ENCODE measurements around the gene LSM2.

LSM2 gene

GRCh38 chr6:31784098-31784925, 22.5 kb downstream of the LSM2 start:
- H3K27me3 ChIP-seq (ENCODE audit: insufficient read depth, low read depth): no peaks in the 10 kb centered on the region
- H3K4me1 ChIP-seq (ENCODE audit: low read depth, poor library complexity, severe bottlenecking): peaks cover 23% of the 10 kb centered on the region
- H3K9ac ChIP-seq: no peak overlapping the region
- no peak overlapping the region for H2AFZ ChIP-seq (ENCODE audit: low read depth)
- peaks cover 11% of the 10 kb centered on the region; the same call in 1 of the 2 replicates for H3K36me3 ChIP-seq (ENCODE audit: insufficient read depth)
- no peak overlapping the region for H3K4me2 ChIP-seq
- no peaks in the 10 kb centered on the region for H4K20me1 ChIP-seq (ENCODE audit: insufficient read depth)
- no peak overlapping the region for H3K27ac ChIP-seq
- no peak overlapping the region for H3K4me3 ChIP-seq (IDR thresholded peaks at IDR 0.05; ENCODE audit: insufficient read depth, low read depth, low read length)
- H3K79me2 ChIP-seq (ENCODE audit: insufficient read depth, low read depth): no peaks in the 10 kb centered on the region
- TF ChIP-seq, protein P1, sequence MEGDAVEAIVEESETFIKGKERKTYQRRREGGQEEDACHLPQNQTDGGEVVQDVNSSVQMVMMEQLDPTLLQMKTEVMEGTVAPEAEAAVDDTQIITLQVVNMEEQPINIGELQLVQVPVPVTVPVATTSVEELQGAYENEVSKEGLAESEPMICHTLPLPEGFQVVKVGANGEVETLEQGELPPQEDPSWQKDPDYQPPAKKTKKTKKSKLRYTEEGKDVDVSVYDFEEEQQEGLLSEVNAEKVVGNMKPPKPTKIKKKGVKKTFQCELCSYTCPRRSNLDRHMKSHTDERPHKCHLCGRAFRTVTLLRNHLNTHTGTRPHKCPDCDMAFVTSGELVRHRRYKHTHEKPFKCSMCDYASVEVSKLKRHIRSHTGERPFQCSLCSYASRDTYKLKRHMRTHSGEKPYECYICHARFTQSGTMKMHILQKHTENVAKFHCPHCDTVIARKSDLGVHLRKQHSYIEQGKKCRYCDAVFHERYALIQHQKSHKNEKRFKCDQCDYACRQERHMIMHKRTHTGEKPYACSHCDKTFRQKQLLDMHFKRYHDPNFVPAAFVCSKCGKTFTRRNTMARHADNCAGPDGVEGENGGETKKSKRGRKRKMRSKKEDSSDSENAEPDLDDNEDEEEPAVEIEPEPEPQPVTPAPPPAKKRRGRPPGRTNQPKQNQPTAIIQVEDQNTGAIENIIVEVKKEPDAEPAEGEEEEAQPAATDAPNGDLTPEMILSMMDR (conservative IDR thresholded peaks at IDR 0.05; ENCODE audit: low read depth, low read length): no peak

DNA sequence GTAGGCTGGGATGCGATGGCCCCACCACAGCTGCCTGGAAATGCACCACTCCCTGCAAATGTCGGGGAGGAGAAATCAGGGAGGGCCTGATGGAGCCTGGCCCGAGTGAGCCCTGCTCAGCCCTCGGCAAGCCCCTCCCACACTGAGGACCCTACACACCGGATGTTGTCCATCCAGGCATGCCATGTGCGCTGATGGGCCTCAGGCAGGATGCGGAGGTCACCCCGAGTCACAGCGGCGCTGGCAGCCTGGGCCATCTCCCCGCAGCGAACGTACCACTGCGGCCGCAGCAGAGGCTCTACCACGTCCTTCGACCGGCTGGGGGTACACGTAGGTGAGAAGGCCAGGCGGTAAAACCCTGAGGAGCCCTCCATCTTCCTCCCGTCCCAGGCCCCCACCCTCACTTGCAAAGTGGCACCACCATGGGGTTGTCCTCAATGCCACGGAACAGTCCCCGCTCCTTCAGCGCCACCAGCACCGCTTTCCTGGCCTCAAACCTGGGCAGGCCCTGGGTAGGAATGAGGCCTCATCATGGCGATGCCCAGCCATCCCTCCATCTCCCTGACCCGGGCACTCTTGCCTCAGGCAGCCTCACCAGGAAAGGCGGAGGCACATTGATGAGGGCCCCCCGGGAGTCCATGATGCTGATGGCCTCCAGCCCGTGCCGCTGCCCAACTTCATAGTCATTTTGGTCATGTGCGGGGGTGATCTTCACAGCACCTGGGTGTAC, 24.5 kb downstream of the LSM2 start:
- Histone ChIP-seq H2AFZ (ENCODE audit: low read depth) (no peak overlapping the region), H3K27me3 (ENCODE audit: insufficient read depth, low read depth) (no peaks in the 10 kb centered on the region), H3K4me3 (IDR thresholded peaks at IDR 0.05; ENCODE audit: insufficient read depth, low read depth, low read length) (no peak overlapping the region), H4K20me1 (ENCODE audit: insufficient read depth) (no peaks in the 10 kb centered on the region), H3K27ac (no peak overlapping the region), H3K4me2 (no peak overlapping the region), H3K4me1 (ENCODE audit: low read depth, poor library complexity, severe bottlenecking) (peaks cover 20% of the 10 kb centered on the region), H3K79me2 (ENCODE audit: insufficient read depth, low read depth) (no peaks in the 10 kb centered on the region), H3K36me3 (ENCODE audit: insufficient read depth) (peaks cover 11% of the 10 kb centered on the region; the same call in 1 of the 2 replicates), H3K9ac (no peak overlapping the region)
- TF ChIP-seq, protein P1 (conservative IDR thresholded peaks at IDR 0.05; ENCODE audit: low read depth, low read length): no peak

DNA sequence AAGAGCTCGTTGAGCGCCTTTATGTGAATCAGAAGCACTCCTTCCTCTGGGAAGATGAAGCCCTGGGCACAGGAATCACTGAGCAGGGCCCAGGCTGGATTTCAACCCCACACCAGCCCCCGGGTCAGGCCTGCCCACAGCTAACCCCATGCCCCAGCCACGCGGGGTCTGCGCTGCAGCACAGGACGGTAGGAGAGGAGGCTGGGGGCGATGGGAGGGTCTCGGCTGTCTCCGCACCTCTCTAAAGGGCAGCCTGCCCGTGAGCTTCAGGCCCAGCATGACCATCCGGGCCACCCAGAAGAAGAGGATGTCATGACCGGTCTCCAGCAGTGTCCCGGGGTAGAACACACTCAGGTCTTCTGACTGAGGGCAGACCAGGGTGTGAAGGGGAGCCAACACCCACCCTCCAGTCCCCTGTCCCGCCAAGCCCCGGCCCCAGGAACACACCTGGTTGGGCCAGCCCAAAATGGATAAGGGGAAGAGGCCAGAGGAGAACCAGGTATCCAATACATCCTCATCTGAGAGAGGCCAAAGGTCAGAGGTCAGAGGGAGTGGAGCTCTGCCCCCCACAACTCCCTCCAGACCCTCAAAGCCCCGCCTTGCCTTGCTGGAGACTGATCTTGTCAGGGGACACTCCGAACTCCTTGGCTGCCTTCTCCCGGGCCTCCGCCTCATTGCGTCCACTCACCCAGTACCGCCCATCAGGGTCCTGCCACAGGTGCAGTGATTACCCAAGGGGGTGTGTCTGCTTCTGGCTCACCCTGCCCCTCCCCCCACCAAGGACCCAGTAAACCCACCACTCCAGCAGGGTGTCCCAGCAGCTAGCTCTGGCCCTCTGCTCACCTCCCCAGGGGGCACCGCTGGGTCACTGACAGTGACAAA, 25.3 kb downstream of the LSM2 start:
- Histone ChIP-seq H3K27ac (no peak overlapping the region), H3K27me3 (ENCODE audit: insufficient read depth, low read depth) (no peaks in the 10 kb centered on the region), H3K4me3 (IDR thresholded peaks at IDR 0.05; ENCODE audit: insufficient read depth, low read depth, low read length) (no peak overlapping the region), H3K4me2 (no peak overlapping the region), H3K9ac (no peak overlapping the region), H3K4me1 (ENCODE audit: low read depth, poor library complexity, severe bottlenecking) (peaks cover 25% of the 10 kb centered on the region), H3K79me2 (ENCODE audit: insufficient read depth, low read depth) (no peaks in the 10 kb centered on the region), H3K36me3 (ENCODE audit: insufficient read depth) (peaks cover 11% of the 10 kb centered on the region; the same call in 1 of the 2 replicates), H4K20me1 (ENCODE audit: insufficient read depth) (no peaks in the 10 kb centered on the region), H2AFZ (ENCODE audit: low read depth) (no peak overlapping the region)
- TF ChIP-seq, protein P1 (conservative IDR thresholded peaks at IDR 0.05; ENCODE audit: low read depth, low read length): no peak

DNA sequence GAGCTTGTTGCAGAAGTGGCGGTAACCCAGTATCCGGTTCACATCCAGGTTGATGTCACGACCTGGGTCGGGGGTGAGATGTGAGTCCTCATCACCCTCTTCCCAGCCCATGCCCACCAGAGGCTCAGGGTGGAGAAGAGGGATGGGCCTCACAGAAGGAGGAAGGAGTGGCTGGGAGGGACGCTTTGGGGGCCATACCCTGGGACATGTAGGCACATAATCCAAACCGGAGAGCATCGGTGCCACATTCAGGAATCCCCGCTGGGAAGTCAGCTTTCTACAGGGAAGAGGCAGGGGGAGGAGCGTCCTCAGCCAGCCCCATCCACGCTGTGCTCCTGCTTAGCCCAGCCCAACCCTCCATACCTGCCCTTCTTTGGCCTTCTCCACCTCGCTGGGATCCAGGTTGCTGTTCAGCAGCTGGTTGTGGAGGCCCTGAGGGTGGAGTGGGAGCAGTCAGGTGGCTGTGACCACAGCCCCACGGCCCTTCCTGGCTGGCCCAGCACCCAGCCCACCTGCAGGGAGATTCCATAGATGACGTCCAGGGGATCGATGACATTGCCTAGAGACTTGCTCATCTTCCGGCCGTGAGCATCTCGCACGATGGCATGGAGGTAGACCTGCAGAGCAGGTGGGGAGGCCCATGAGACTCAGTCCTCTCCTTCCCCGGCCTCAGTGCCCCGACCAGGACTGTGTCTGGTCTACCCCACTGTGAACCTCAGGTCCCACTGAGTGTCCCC, 26.1 kb downstream of the LSM2 start:
- Histone ChIP-seq H3K4me1 (ENCODE audit: low read depth, poor library complexity, severe bottlenecking) (peaks cover 33% of the 10 kb centered on the region), H3K27ac (no peak overlapping the region), H3K27me3 (ENCODE audit: insufficient read depth, low read depth) (no peaks in the 10 kb centered on the region), H4K20me1 (ENCODE audit: insufficient read depth) (no peaks in the 10 kb centered on the region), H3K36me3 (ENCODE audit: insufficient read depth) (peaks cover 10% of the 10 kb centered on the region; the same call in 1 of the 2 replicates), H2AFZ (ENCODE audit: low read depth) (no peak overlapping the region), H3K4me3 (IDR thresholded peaks at IDR 0.05; ENCODE audit: insufficient read depth, low read depth, low read length) (no peak overlapping the region), H3K9ac (no peak overlapping the region), H3K4me2 (no peak overlapping the region), H3K79me2 (ENCODE audit: insufficient read depth, low read depth) (no peaks in the 10 kb centered on the region)
- TF ChIP-seq, protein P1 (conservative IDR thresholded peaks at IDR 0.05; ENCODE audit: low read depth, low read length): no peak
